ENCODE results near the gene PARP3.
"Not testable (repeated sequence)": the region's sequence is repeated elsewhere in the genome, so short reads cannot be mapped to it uniquely, and the experiment has no call there.

The PARP3 gene
- total RNA-seq = 6.5 to 15.3 (median 11.1) reads per million in 9 experiments

GRCh38 chr3:51941798-51942602 lies at the start of gene PARP3, which contains the start of gene RRP9:
TSS of gene PARP3 (plus strand) at chr3:51942363. CDS start at chr3:51943356, 993 bp downstream.
TSS of gene RRP9 (minus strand) at chr3:51941904. CDS start at chr3:51941867, 37 bp downstream.
- H3K4me3 Mint-ChIP-seq = peak within 1 kb of the TSS; percentile 86 to 92

GRCh38 chr3:51894391-51894790 lies 47.8 kb upstream of the PARP3 start:
- Mint-ChIP-seq H3K36me3 (ENCODE audit: insufficient read depth) (no peaks in the 10 kb centered on the region), H3K4me1 (ENCODE audit: low read depth in 2 of 2) (peaks cover 0 to 1% of the 10 kb centered on the region in 2 donors), H3K9me3 (no peaks in the 10 kb centered on the region), H3K4me3 (no peak overlapping the region), H3K27me3 (peaks cover 47 to 71% of the 10 kb centered on the region in 2 donors), H3K27ac (no peak overlapping the region)
- no peak for DNase-seq
- no peak for ATAC-seq (replicated peaks)

More at GRCh38 chr3:51941798-51942602, at the start of gene PARP3, which contains the start of gene RRP9:
- peak within 1 kb of the TSS; percentile 89 to 93 for H3K27ac Mint-ChIP-seq
- no peaks in the 10 kb centered on the region for H3K9me3 Mint-ChIP-seq
- H3K27me3 Mint-ChIP-seq = no peaks in the 10 kb centered on the region
- peaks cover 28 to 34% of the 10 kb centered on the region in 2 donors for H3K4me1 Mint-ChIP-seq (ENCODE audit: low read depth in 2 of 2)
- peaks cover 9% of the 10 kb centered on the region for H3K36me3 Mint-ChIP-seq (ENCODE audit: insufficient read depth)
- DNase-seq = peak; percentile 98 to 99 (median 99)
- peak; percentile 90 for ATAC-seq (replicated peaks)

- Mint-ChIP-seq H3K9me3 (no peaks in the 10 kb centered on the region), H3K27ac (no peak overlapping the region), H3K36me3 (ENCODE audit: insufficient read depth) (no peaks in the 10 kb centered on the region), H3K4me3 (no peak overlapping the region), H3K27me3 (peaks cover 47 to 71% of the 10 kb centered on the region in 2 donors), H3K4me1 (ENCODE audit: low read depth in 2 of 2) (peaks cover 0 to 1% of the 10 kb centered on the region in 2 donors)
- no peak for DNase-seq
- no peak for ATAC-seq (replicated peaks)
These were observed 47.2 kb upstream of the PARP3 start for GRCh38 chr3:51894939-51895338.

- H3K4me3 Mint-ChIP-seq = no peak overlapping the region
- H3K27ac Mint-ChIP-seq = no peak overlapping the region
- DNase-seq (no peak), ATAC-seq (replicated peaks) (no peak)
- H3K9me3 Mint-ChIP-seq = no peaks in the 10 kb centered on the region
- H3K27me3 Mint-ChIP-seq = peaks cover 52 to 73% of the 10 kb centered on the region in 2 donors
- H3K4me1 Mint-ChIP-seq (ENCODE audit: low read depth in 2 of 2) = peaks cover 0 to 1% of the 10 kb centered on the region in 2 donors
- H3K36me3 Mint-ChIP-seq (ENCODE audit: insufficient read depth) = no peaks in the 10 kb centered on the region
These were observed 45.4 kb upstream of the PARP3 start for GRCh38 chr3:51896607-51897305.

- DNase-seq (no peak), ATAC-seq (replicated peaks) (no peak)
- Mint-ChIP-seq H3K9me3 (no peaks in the 10 kb centered on the region), H3K27me3 (peaks cover 51 to 71% of the 10 kb centered on the region in 2 donors), H3K27ac (no peak overlapping the region), H3K4me3 (no peak overlapping the region), H3K4me1 (ENCODE audit: low read depth in 2 of 2) (peaks cover 0 to 3% of the 10 kb centered on the region in 2 donors), H3K36me3 (ENCODE audit: insufficient read depth) (no peaks in the 10 kb centered on the region)
These were observed 44.8 kb upstream of the PARP3 start for GRCh38 chr3:51897391-51897790.

GRCh38 chr3:51900043-51900442 lies 42.1 kb upstream of the PARP3 start:
- DNase-seq; ATAC-seq (replicated peaks); H3K4me3 Mint-ChIP-seq; H3K9me3 Mint-ChIP-seq; H3K4me1 Mint-ChIP-seq (ENCODE audit: low read depth in 2 of 2); H3K36me3 Mint-ChIP-seq (ENCODE audit: insufficient read depth); H3K27ac Mint-ChIP-seq: not testable (repeated sequence)
- peaks cover 67 to 78% of the 10 kb centered on the region in 2 donors for H3K27me3 Mint-ChIP-seq

- not testable (repeated sequence) for H3K9me3 Mint-ChIP-seq; H3K4me1 Mint-ChIP-seq (ENCODE audit: low read depth in 2 of 2); ATAC-seq (replicated peaks); H3K36me3 Mint-ChIP-seq (ENCODE audit: insufficient read depth); H3K27ac Mint-ChIP-seq; DNase-seq; H3K4me3 Mint-ChIP-seq
- H3K27me3 Mint-ChIP-seq = peaks cover 78 to 80% of the 10 kb centered on the region in 2 donors
These were observed 39.8 kb upstream of the PARP3 start for GRCh38 chr3:51902361-51902760.

- Mint-ChIP-seq H3K4me1 (ENCODE audit: low read depth in 2 of 2) (peaks cover 0 to 6% of the 10 kb centered on the region in 2 donors), H3K4me3 (no peak overlapping the region), H3K27ac (no peak overlapping the region), H3K9me3 (peaks cover 0 to 5% of the 10 kb centered on the region in 2 donors), H3K36me3 (ENCODE audit: insufficient read depth) (no peaks in the 10 kb centered on the region), H3K27me3 (peaks cover 80 to 81% of the 10 kb centered on the region in 2 donors)
- DNase-seq = no peak
- no peak for ATAC-seq (replicated peaks)
These were observed 37.9 kb upstream of the PARP3 start for GRCh38 chr3:51904034-51904823.

- DNase-seq (no peak), ATAC-seq (replicated peaks) (no peak)
- no peak overlapping the region for H3K27ac Mint-ChIP-seq
- H3K4me3 Mint-ChIP-seq = no peak overlapping the region
- peaks cover 57 to 61% of the 10 kb centered on the region in 2 donors for H3K27me3 Mint-ChIP-seq
- no peaks in the 10 kb centered on the region for H3K36me3 Mint-ChIP-seq (ENCODE audit: insufficient read depth)
- H3K4me1 Mint-ChIP-seq (ENCODE audit: low read depth in 2 of 2) = no peaks in the 10 kb centered on the region
- peaks cover 0 to 5% of the 10 kb centered on the region in 2 donors for H3K9me3 Mint-ChIP-seq
These were observed 34.1 kb upstream of the PARP3 start for GRCh38 chr3:51908026-51908425.

GRCh38 chr3:51916418-51916817 lies 25.7 kb upstream of the PARP3 start:
- Mint-ChIP-seq H3K4me3 (no peak overlapping the region), H3K27me3 (peaks cover 10 to 15% of the 10 kb centered on the region in 2 donors), H3K36me3 (ENCODE audit: insufficient read depth) (no peaks in the 10 kb centered on the region), H3K27ac (no peak overlapping the region), H3K4me1 (ENCODE audit: low read depth in 2 of 2) (no peaks in the 10 kb centered on the region), H3K9me3 (no peaks in the 10 kb centered on the region)
- no peak for ATAC-seq (replicated peaks)
- DNase-seq = no peak

GRCh38 chr3:51921081-51921578 lies 21.0 kb upstream of the PARP3 start:
- H3K27me3 Mint-ChIP-seq = peaks cover 6 to 15% of the 10 kb centered on the region in 2 donors
- DNase-seq (no peak), ATAC-seq (replicated peaks) (no peak)
- H3K27ac Mint-ChIP-seq = no peak overlapping the region
- H3K36me3 Mint-ChIP-seq (ENCODE audit: insufficient read depth) = no peaks in the 10 kb centered on the region
- H3K4me3 Mint-ChIP-seq = no peak overlapping the region
- H3K4me1 Mint-ChIP-seq (ENCODE audit: low read depth in 2 of 2) = no peaks in the 10 kb centered on the region
- no peaks in the 10 kb centered on the region for H3K9me3 Mint-ChIP-seq

- H3K4me3 Mint-ChIP-seq = no peak overlapping the region
- no peaks in the 10 kb centered on the region for H3K36me3 Mint-ChIP-seq (ENCODE audit: insufficient read depth)
- peaks cover 0 to 3% of the 10 kb centered on the region in 2 donors for H3K27me3 Mint-ChIP-seq
- H3K4me1 Mint-ChIP-seq (ENCODE audit: low read depth in 2 of 2) = no peaks in the 10 kb centered on the region
- ATAC-seq (replicated peaks) (no peak), DNase-seq (no peak)
- no peak overlapping the region for H3K27ac Mint-ChIP-seq
- no peaks in the 10 kb centered on the region for H3K9me3 Mint-ChIP-seq
These were observed 14.8 kb upstream of the PARP3 start for GRCh38 chr3:51927061-51927977.
